Adrenal gland (tissue), 12 donors: Measurements from ENCODE around the gene STAT4. TPM values are rescaled to one million over a fixed set of nuclear protein-coding genes. Genes with fewer than 3 reads are reported as not detected.

Experiments used
- DNase-seq, 7 donors: peaks; one replicate each; pipeline ENCODE4 v3.0.0-alpha.2; 2019 to 2020
- H3K27ac ChIP-seq, 5 donors: fragments of 200-600 bp; sonication (generic) in 4 of 5; 1 replicate in 3 of 5; 2 replicates in 2 of 5; pipeline versions ENCODE4 v1.5.1 to v1.8.0; 2016 to 2020; ENCODE audit warnings: mild to moderate bottlenecking in 1 of 5
- H3K27me3 ChIP-seq: fragments of 200-600 bp; 2 replicates; pipeline ENCODE4 v1.8.0; 2021
- H3K36me3 ChIP-seq, 2 donors: fragments of 200-600 bp; replicated peaks in 1 of 2; 1 replicate in 1 of 2; 2 replicates in 1 of 2; pipeline versions ENCODE4 v1.5.1 to v1.8.0; 2018 to 2022
- H3K4me1 ChIP-seq, 2 donors: fragments of 200-600 bp; replicated peaks in 1 of 2; 1 replicate in 1 of 2; 2 replicates in 1 of 2; pipeline versions ENCODE4 v1.5.1 to v1.8.0; 2018 to 2021
- H3K4me3 ChIP-seq, 4 donors: fragments of 200-600 bp; sonication (generic) in 3 of 4; one replicate each; pipeline ENCODE4 v1.5.1; 2016 to 2018
- H3K9me3 ChIP-seq, 3 donors: fragments of 200-600 bp; sonication (generic) in 1 of 3; replicated peaks in 1 of 3; 1 replicate in 2 of 3; 2 replicates in 1 of 3; pipeline versions ENCODE4 v1.5.1 to v1.8.0; 2016 to 2021
- CTCF ChIP-seq, 6 experiments: fragments of 450-650 bp in 4 of 6; fragments of 200-600 bp in 2 of 6; sonication (generic) in 1 of 6; IDR thresholded peaks; 1 replicate in 5 of 6; 2 replicates in 1 of 6; pipeline versions ENCODE4 v1.5.1 to v1.8.0; 2016 to 2021; ENCODE audit warnings: antibody characterized with exemption in 6 of 6, mild to moderate bottlenecking in 2 of 6, moderate library complexity in 1 of 6
- POLR2A ChIP-seq, 2 donors: fragments of 450-650 bp; IDR thresholded peaks; one replicate each; pipeline ENCODE4 v1.6.1; 2017; ENCODE audit warnings: antibody characterized with exemption in 2 of 2, mild to moderate bottlenecking in 2 of 2, moderate library complexity in 1 of 2
- WGBS, 4 donors: extraction: QIAGEN DNeasy Blood & Tissue Kit in 2 of 4; methylation state at CpG; one replicate each; pipeline versions ENCODE4 v1.1.5 to v1.1.7; 2013 to 2017; 5-methylcytosine and 5-hydroxymethylcytosine counted together
- intact Hi-C, 2 donors: fragments of 100-400 bp; cut with DNase I; formaldehyde crosslinking; loops; one replicate each; pipeline versions ENCODE4 v1.14.1 to v1.15.0; 2022 to 2023
- polyA plus RNA-seq, 3 donors: library from polyadenylated mRNA; stranded (reverse); fragments of 200-250 nt in 2 of 3; fragments of 350-450 nt in 1 of 3; fragmentation: Illumina TruSeq in 1 of 3; extraction: RNeasy Lipid Tissue Mini Kit (QIAGEN cat#74804) in 1 of 3; gene quantifications; one replicate each; pipeline ENCODE4 v1.2.3, GENCODE V29; 2013 to 2014
- total RNA-seq, 9 donors: library from RNA; depleted of rRNA in 4 of 9; stranded (reverse); fragments of >200 nt in 4 of 9; fragments of 120-200 nt in 1 of 9; fragmentation: NEBNext Ultra II Directional in 1 of 9; extraction: Animal tissue kit (Norgen Biotek cat#: 25700) in 1 of 9; gene quantifications; one replicate each; pipeline versions ENCODE4 v1.1.0 to v1.2.4, GENCODE V29; 2013 to 2023
- donor health status: healthy with polysubstance abuse.
- donor health status: Bipolar disorder and iron deficiency.
- donor health status: DM: yes; HTN: yes; CAD: no.
- donor health status: DM: no; HTN: no; CAD: no.
- donor health status: DM: no; HTN: no; CAD: no.
- donor health status: DM: yes; HTN: yes; CAD: no.

The STAT4 gene
- total and polyA plus RNA-seq, 12 donors = 0.52 to 5.1 (median 1.4) TPM

- no peak for DNase-seq
- peaks cover 0 to 90% of the 10 kb centered on the region in 2 donors for H3K36me3 ChIP-seq
- intact Hi-C loops = no loop called here
- no peaks in the 10 kb centered on the region for H3K4me1 ChIP-seq
- no peak for TF ChIP-seq POLR2A (IDR thresholded peaks at IDR 0.05)
- no peak for TF ChIP-seq CTCF (IDR thresholded peaks at IDR 0.05)
- no peaks in the 10 kb centered on the region for H3K9me3 ChIP-seq
- H3K27me3 ChIP-seq = no peaks in the 10 kb centered on the region
- H3K4me3 ChIP-seq = no peak overlapping the region
- H3K27ac ChIP-seq = no peak overlapping the region
- WGBS, 4 donors = 88 to 93% (median 90%) methylated on average over 5 of the region's 5 CpGs
Observed at GRCh38 chr2:190987938-190988337, 162.9 kb downstream of the STAT4 start.

- DNase-seq = no peak
- 93 to 97% (median 96%) methylated on average over 1 of the region's 1 CpG for WGBS, 4 donors
- H3K9me3 ChIP-seq = no peaks in the 10 kb centered on the region
- no peaks in the 10 kb centered on the region for H3K4me1 ChIP-seq
- H3K4me3 ChIP-seq = no peak overlapping the region
- peaks cover 0 to 97% of the 10 kb centered on the region in 2 donors for H3K36me3 ChIP-seq
- intact Hi-C loops = no loop called here
- no peaks in the 10 kb centered on the region for H3K27me3 ChIP-seq
- TF ChIP-seq POLR2A (IDR thresholded peaks at IDR 0.05) (no peak), CTCF (IDR thresholded peaks at IDR 0.05) (no peak)
- H3K27ac ChIP-seq = no peak overlapping the region
Observed at GRCh38 chr2:190987116-190987515, 163.7 kb downstream of the STAT4 start.

DNA sequence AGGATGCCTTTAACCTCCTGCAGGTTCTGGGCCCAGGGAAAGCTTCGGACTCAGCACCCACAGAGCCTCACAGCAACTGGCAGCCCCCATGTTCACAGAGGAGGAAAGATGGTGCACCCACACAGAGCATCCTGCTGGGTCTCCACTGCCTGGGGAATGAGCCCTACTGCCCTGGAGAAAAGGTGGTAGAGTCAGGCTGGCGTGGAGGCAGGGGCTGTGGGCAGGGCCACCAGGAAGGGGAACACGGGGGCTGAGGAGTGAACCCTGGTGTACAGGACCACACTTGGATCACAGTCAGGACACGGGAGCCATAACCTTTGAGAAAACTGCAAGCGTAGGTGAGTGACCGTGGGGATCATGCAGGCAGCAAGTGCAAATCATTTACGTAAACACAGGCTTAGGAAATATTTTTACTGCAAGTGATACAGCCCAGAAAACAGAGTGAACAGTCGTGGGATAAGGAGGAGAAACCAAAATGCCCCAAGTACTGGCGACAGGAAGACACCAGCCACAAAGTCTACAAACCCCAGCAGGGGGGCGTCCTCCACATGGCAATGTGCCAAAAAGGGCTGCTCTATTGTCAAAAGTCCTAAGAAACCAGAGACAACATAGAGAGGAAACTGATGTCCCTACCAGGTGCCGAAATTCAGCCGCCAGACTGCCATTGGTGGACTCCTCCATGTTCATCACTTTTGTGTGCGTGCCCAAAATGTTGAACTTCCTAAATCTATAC lies 164.4 kb downstream of the STAT4 start:
- no peak overlapping the region for H3K27ac ChIP-seq
- intact Hi-C loops = no loop called here
- H3K36me3 ChIP-seq = peaks cover 0 to 100% of the 10 kb centered on the region in 2 donors
- no peaks in the 10 kb centered on the region for H3K27me3 ChIP-seq
- H3K4me1 ChIP-seq = no peaks in the 10 kb centered on the region
- WGBS, 4 donors = 82 to 88% (median 87%) methylated on average over 13 of the region's 13 CpGs
- DNase-seq = no peak
- no peaks in the 10 kb centered on the region for H3K9me3 ChIP-seq
- TF ChIP-seq POLR2A (IDR thresholded peaks at IDR 0.05) = no peak
- TF ChIP-seq CTCF (IDR thresholded peaks at IDR 0.05) = no peak
- no peak overlapping the region for H3K4me3 ChIP-seq

GRCh38 chr2:190984595-190984994 lies 166.2 kb downstream of the STAT4 start:
- intact Hi-C loops = no loop called here
- DNase-seq = no peak
- Histone ChIP-seq H3K27me3 (no peaks in the 10 kb centered on the region), H3K4me3 (no peak overlapping the region), H3K36me3 (peaks cover 0 to 99% of the 10 kb centered on the region in 2 donors), H3K27ac (peak overlapping the region in 1 of 5 donors; percentile 2), H3K4me1 (no peaks in the 10 kb centered on the region), H3K9me3 (no peaks in the 10 kb centered on the region)
- whole genome bisulfite sequencing, 4 donors = 74 to 81% (median 78%) methylated on average over 5 of the region's 5 CpGs
- TF ChIP-seq POLR2A (IDR thresholded peaks at IDR 0.05) (no peak), CTCF (IDR thresholded peaks at IDR 0.05) (no peak)
